Astrocyte (in vitro differentiated cells and primary cell): ENCODE data around the gene PRKX. TPM values are rescaled to one million over a fixed set of nuclear protein-coding genes. Genes with fewer than 3 reads are reported as not detected.
A peak's percentile ranks its signal among the peaks of the same experiment; 100 is the strongest.

Experiments
- DNase-seq: peaks from one replicate; pipeline ENCODE4 v3.0.0-alpha.2; 2010; ENCODE audit warnings: low read depth
- FAIRE-seq: peaks from 2 replicates; lab custom pipeline; 2011; peaks lifted over from hg19 to GRCh38; lab: Jason Lieb, UNC
- H2AFZ ChIP-seq: 2 replicates; pipeline ENCODE4 v1.6.0; 2012; ENCODE audit warnings: low read depth, low read length, inconsistent platforms
- H3K27ac ChIP-seq: 2 replicates; pipeline ENCODE4 v1.5.1; 2011; ENCODE audit warnings: low read depth, low read length, inconsistent platforms
- H3K27me3 ChIP-seq: 2 replicates; pipeline ENCODE4 v1.6.0; 2011; ENCODE audit warnings: low read length, inconsistent platforms; ENCODE audit not compliant: insufficient read depth
- H3K36me3 ChIP-seq: 2 replicates; pipeline ENCODE4 v1.5.1; 2011; ENCODE audit warnings: low read length, inconsistent platforms; ENCODE audit not compliant: insufficient read depth
- H3K4me1 ChIP-seq: 2 replicates; pipeline ENCODE4 v1.5.1; 2011; ENCODE audit warnings: low read length, inconsistent platforms; ENCODE audit not compliant: insufficient read depth
- H3K4me2 ChIP-seq: 2 replicates; pipeline ENCODE4 v1.6.0; 2012; ENCODE audit warnings: low read length, inconsistent platforms
- H3K4me3 ChIP-seq: 2 replicates; pipeline ENCODE4 v1.5.1; 2011; ENCODE audit warnings: low read depth, mild to moderate bottlenecking, low read length, inconsistent platforms; ENCODE audit not compliant: insufficient read depth
- H3K79me2 ChIP-seq: 2 replicates; pipeline ENCODE4 v1.6.0; 2012; ENCODE audit warnings: mild to moderate bottlenecking, low read length, inconsistent platforms; ENCODE audit not compliant: insufficient read depth
- H3K9ac ChIP-seq: 2 replicates; pipeline ENCODE4 v1.6.0; 2012; ENCODE audit warnings: mild to moderate bottlenecking, low read length, inconsistent platforms
- H3K9me3 ChIP-seq: 2 replicates; pipeline ENCODE4 v1.5.1; 2012; ENCODE audit warnings: low read depth, mild to moderate bottlenecking, low read length, inconsistent platforms; ENCODE audit not compliant: insufficient read depth
- H4K20me1 ChIP-seq: 2 replicates; pipeline ENCODE4 v1.6.0; 2012; ENCODE audit warnings: low read length, inconsistent platforms; ENCODE audit not compliant: insufficient read depth
- H3K27ac Mint-ChIP-seq: one replicate; pipeline ENCODE4 v1.8.0; 2021; ENCODE audit warnings: mild to moderate bottlenecking, mixed read lengths; ENCODE audit not compliant: unreplicated experiment
- H3K27me3 Mint-ChIP-seq: one replicate; pipeline ENCODE4 v1.8.0; 2021; ENCODE audit warnings: low read depth, mixed read lengths; ENCODE audit not compliant: unreplicated experiment
- H3K36me3 Mint-ChIP-seq: one replicate; pipeline ENCODE4 v1.8.0; 2021; ENCODE audit warnings: low read depth, mixed read lengths; ENCODE audit not compliant: unreplicated experiment
- H3K4me1 Mint-ChIP-seq: one replicate; pipeline ENCODE4 v1.8.0; 2021; ENCODE audit warnings: low read depth, mixed read lengths; ENCODE audit not compliant: unreplicated experiment
- H3K4me3 Mint-ChIP-seq: one replicate; pipeline ENCODE4 v1.8.0; 2021; ENCODE audit warnings: mild to moderate bottlenecking, moderate library complexity, mixed read lengths; ENCODE audit not compliant: unreplicated experiment
- H3K9me3 Mint-ChIP-seq: one replicate; pipeline ENCODE4 v1.8.0; 2021; ENCODE audit warnings: mild to moderate bottlenecking, mixed read lengths; ENCODE audit not compliant: unreplicated experiment
- EZH2 ChIP-seq: IDR thresholded peaks from 2 replicates; pipeline ENCODE4 v1.6.1; 2012; ENCODE audit warnings: mild to moderate bottlenecking, low read length, inconsistent platforms; ENCODE audit not compliant: insufficient read depth
- total RNA-seq: library from RNA; stranded (reverse); gene quantifications from 2 replicates; pipeline ENCODE4 v1.2.1, GENCODE V29; 2021
- TF ChIP-seq, protein P1 (sequence below): IDR thresholded peaks from 2 replicates; pipeline ENCODE4 v1.5.1; 2011; ENCODE audit warnings: low read depth, mild to moderate bottlenecking, inconsistent platforms, low read length, moderate library complexity; ENCODE audit not compliant: insufficient read depth

The PRKX gene
- total RNA-seq, 1 donor from 2014 or later, result 27.3 TPM

DNA sequence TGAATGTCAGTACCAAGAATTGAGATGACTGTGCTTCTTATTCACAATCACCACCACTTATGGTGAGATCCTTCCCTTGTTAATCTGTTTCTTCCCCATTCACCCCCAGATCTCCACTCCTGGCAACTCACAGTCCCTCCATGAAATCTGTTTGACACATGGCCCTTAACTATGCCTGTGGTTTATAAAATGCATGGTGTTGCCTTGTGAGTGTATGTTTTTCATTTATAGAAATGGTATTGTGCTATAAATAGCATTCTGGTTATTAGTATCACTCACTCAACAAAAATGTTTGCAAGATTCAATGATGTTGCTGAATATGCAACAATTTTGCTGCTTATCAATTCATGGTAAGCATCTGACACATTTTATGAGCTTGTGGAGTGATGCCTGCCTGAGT lies 131.0 kb downstream of the PRKX start:
- H3K4me1 Mint-ChIP-seq, result no peaks in the 10 kb centered on the region

DNA sequence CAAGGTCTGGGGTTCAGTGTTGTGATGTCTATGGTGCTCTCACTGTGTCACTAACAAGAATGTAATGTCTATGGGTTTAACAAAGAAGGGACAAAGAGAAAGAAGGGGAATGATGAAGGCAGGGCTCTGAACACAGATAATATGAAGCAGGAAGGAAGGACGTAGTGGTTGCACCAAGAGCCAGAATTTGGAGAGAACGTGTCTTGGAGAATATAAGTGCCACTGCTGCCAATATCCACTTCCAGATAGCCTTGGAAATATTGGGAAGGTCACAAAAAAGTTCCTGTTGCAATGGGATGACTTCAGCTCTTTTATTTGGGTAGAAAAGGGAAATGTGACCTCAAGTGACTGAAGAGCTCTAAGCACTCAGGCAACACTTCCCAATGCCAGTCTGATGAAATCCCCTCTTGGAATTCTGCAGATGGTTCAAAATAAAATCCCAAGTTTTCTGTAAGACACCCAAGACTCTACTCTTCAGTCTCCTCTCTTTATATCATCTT lies 131.8 kb downstream of the PRKX start:
- Histone ChIP-seq H3K27me3 (no peaks in the 10 kb centered on the region), H3K27ac (no peak overlapping the region), H3K79me2 (no peaks in the 10 kb centered on the region), H4K20me1 (no peaks in the 10 kb centered on the region), H3K4me1 (no peaks in the 10 kb centered on the region), H3K4me2 (no peak overlapping the region), H3K4me3 (no peak overlapping the region), H3K9me3 (no peaks in the 10 kb centered on the region), H2AFZ (no peak overlapping the region), H3K9ac (no peak overlapping the region), H3K36me3 (no peaks in the 10 kb centered on the region)
- H3K4me1 Mint-ChIP-seq, result no peaks in the 10 kb centered on the region
- TF ChIP-seq, protein P1, sequence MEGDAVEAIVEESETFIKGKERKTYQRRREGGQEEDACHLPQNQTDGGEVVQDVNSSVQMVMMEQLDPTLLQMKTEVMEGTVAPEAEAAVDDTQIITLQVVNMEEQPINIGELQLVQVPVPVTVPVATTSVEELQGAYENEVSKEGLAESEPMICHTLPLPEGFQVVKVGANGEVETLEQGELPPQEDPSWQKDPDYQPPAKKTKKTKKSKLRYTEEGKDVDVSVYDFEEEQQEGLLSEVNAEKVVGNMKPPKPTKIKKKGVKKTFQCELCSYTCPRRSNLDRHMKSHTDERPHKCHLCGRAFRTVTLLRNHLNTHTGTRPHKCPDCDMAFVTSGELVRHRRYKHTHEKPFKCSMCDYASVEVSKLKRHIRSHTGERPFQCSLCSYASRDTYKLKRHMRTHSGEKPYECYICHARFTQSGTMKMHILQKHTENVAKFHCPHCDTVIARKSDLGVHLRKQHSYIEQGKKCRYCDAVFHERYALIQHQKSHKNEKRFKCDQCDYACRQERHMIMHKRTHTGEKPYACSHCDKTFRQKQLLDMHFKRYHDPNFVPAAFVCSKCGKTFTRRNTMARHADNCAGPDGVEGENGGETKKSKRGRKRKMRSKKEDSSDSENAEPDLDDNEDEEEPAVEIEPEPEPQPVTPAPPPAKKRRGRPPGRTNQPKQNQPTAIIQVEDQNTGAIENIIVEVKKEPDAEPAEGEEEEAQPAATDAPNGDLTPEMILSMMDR, result no peak
- TF ChIP-seq EZH2, result no peak
- H3K4me3 Mint-ChIP-seq, result no peak overlapping the region
- H3K27me3 Mint-ChIP-seq, result no peaks in the 10 kb centered on the region
- DNase-seq (no peak), FAIRE-seq (peak; percentile 62)
- H3K9me3 Mint-ChIP-seq, result no peaks in the 10 kb centered on the region
- no peaks in the 10 kb centered on the region for H3K36me3 Mint-ChIP-seq
- H3K27ac Mint-ChIP-seq, result no peak overlapping the region

More for the DNA sequence above, 131.0 kb downstream of the PRKX start:
- H3K4me2 ChIP-seq, result no peak overlapping the region
- H3K27me3 Mint-ChIP-seq, result no peaks in the 10 kb centered on the region
- no peak overlapping the region for H3K4me3 Mint-ChIP-seq
- H3K27ac Mint-ChIP-seq, result no peak overlapping the region
- no peaks in the 10 kb centered on the region for H3K79me2 ChIP-seq
- no peaks in the 10 kb centered on the region for H3K27me3 ChIP-seq
- no peaks in the 10 kb centered on the region for H3K36me3 ChIP-seq
- DNase-seq (peak; percentile 14), FAIRE-seq (peak; percentile 41)
- no peak overlapping the region for H3K27ac ChIP-seq
- no peaks in the 10 kb centered on the region for H3K36me3 Mint-ChIP-seq
- no peaks in the 10 kb centered on the region for H3K9me3 ChIP-seq
- no peak for TF ChIP-seq EZH2
- TF ChIP-seq, protein P1, result no peak
- no peak overlapping the region for H2AFZ ChIP-seq
- no peak overlapping the region for H3K4me3 ChIP-seq
- H3K9ac ChIP-seq, result no peak overlapping the region
- H4K20me1 ChIP-seq, result no peaks in the 10 kb centered on the region
- no peaks in the 10 kb centered on the region for H3K4me1 ChIP-seq
- no peaks in the 10 kb centered on the region for H3K9me3 Mint-ChIP-seq

GRCh38 chrX:3577551-3577950 lies 135.9 kb downstream of the PRKX start:
- H4K20me1 ChIP-seq, result no peaks in the 10 kb centered on the region

More at GRCh38 chrX:3577551-3577950, 135.9 kb downstream of the PRKX start:
- Mint-ChIP-seq H3K27ac (no peak overlapping the region), H3K27me3 (no peaks in the 10 kb centered on the region), H3K36me3 (no peaks in the 10 kb centered on the region), H3K4me3 (no peak overlapping the region), H3K4me1 (no peaks in the 10 kb centered on the region), H3K9me3 (no peaks in the 10 kb centered on the region)
- Histone ChIP-seq H3K4me1 (no peaks in the 10 kb centered on the region), H3K9ac (no peak overlapping the region), H3K36me3 (no peaks in the 10 kb centered on the region), H3K4me2 (no peak overlapping the region), H3K4me3 (no peak overlapping the region), H3K27ac (no peak overlapping the region), H3K79me2 (no peaks in the 10 kb centered on the region), H3K9me3 (no peaks in the 10 kb centered on the region), H3K27me3 (no peaks in the 10 kb centered on the region), H2AFZ (no peak overlapping the region)
- DNase-seq (no peak), FAIRE-seq (no peak)
- TF ChIP-seq, protein P1, result no peak
- TF ChIP-seq EZH2, result no peak
